Dedifferentiated amniotic fluid mesenchymal stem cell (primary cell): Measurements from ENCODE around the gene ETFA.
A peak's percentile ranks its signal among the peaks of the same experiment; 100 is the strongest.

ENCODE experiments used
- DNase-seq: peaks from one replicate; pipeline ENCODE4 v3.0.0-alpha.2; 2016; ENCODE audit errors: extremely low spot score

Gene ETFA

DNA sequence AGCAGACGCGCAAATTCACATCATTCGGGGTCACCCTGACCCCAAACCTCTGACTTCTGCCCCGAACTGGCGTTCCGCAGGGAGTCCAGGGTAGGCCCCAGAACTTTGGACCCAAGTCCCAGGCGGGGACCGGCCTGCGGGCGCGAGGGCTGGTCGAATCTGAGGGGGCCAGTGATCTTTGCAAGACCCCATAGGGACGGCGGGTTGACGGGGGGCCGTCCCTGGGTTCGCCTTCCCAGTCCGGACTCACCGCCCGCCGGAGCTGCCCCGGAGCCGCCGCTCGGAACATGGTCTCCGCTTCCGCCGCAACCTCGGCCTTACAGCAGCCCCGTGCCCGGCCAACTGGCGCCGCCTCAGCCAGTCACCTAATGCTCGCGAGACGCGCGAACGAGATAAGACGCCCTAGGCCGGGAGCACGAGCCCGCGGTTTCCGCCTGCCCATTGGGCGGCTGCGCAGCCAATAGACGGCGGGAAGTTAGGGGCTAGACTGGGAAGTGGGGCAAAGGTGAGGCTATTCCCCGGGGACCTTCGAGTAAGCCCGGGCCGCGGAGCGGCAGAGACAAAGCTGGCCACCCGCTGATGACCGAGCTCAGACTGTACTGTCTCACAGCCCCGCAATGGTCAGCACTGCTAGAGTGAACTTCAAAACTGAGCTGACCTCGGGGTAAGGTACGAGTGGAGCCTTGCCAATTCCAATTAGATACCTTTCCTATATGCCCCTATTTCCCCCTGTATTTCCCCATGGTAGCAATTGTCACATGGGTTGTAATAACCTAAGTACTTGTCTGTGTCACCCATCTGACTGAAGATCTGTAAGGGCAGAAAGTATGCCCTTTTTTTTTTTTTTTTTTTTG lies at the start of gene ETFA:
ETFA (minus strand) TSS at position 370 of the 854 bp plus-strand sequence; CDS start at position 289, 81 bp downstream.
- DNase-seq: peak; percentile 97

DNA sequence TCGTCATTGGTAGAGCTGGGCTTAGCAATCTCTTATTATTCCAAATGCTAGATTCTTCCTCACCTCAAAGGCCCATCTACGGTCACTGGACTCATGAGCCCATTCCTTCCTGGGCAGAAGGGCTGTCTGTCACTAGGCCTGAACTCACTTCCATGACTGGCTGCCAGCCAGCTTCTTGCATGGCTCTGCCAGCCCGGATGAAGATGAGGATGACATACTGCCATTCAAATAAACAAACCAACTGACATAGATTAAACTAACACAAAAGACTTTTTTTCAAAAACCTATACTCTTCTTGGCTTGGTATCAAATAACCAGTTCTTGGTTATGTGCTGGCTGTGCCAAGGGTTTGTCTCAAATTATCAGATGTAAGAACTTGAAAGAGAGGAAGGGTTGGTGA lies 49.1 kb upstream of the ETFA start:
- DNase-seq: no peak

DNA sequence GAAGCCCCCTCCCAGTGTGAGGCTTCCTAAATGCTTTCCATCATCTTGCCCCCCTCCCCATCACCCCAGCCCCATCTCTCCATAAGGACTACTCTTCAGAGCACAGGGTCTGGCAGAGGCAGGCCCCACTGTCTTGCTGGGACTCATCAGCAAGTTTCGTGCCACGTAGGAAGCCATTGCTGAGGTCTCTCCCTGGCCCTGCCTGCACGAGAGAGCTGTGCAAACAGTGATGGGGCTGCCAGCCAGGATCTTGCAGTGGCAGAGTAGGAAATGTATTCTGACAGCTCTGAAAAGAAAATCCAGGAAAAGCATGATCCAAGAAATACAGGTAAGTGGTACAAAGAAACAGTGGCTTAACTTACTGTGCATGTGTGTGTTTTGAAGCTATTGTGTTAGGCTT lies 47.9 kb upstream of the ETFA start:
- DNase-seq: no peak

- DNase-seq: no peak
These were observed 47.2 kb upstream of the ETFA start for GRCh38 chr15:76358453-76358852.

DNA sequence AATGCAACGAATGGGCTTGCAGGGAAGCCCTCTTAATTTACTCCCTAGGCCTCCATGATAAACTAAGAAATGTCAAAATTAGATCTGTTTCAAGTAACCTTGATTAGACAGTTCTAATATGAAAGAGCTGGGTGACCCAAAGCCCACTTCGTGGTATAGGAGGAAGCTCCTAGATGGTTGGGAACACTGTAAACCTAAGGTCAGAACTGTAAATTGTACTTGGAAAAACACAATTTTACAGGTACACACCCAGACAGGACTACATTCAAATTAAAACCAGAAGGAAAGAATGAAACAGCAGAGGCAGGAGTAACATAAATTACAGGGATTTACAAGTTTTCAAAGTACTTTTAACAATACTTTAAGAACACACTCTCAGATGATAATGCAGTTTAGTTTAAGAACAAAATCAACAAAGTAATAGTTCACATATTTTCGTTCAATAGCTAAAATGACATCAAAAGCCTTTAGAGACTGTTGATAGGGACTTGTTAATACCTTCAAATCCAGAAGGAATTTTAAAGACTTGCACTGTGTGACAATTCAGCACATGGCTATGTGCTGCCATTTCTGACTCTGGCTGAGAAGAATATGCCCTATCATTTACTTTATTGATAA lies 43.7 kb upstream of the ETFA start:
- no peak for DNase-seq

DNA sequence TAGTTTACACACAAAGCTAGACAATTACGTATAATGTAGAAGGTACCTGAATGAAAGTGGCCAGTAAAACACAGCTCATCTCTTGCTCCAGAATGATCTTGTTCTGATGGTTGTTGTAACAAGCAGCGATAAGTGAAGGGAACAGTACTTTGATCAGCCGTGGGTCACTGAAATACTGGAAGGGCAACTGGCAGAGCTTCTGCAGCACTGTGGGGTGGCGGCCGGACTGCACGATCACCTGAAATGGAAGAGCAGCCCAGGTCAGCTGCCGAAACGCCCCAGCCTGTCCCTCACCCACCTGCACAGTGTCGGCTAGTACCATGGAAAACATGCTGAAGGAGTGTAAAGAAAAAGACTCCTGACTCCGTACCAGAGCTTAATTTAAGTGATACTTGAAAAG lies 42.6 kb upstream of the ETFA start:
- no peak for DNase-seq

GRCh38 chr15:76353023-76353577 lies 41.8 kb upstream of the ETFA start:
- DNase-seq: no peak

GRCh38 chr15:76349301-76350070 lies 38.2 kb upstream of the ETFA start:
- no peak for DNase-seq

GRCh38 chr15:76347482-76348055 lies 36.3 kb upstream of the ETFA start:
- DNase-seq: no peak

DNA sequence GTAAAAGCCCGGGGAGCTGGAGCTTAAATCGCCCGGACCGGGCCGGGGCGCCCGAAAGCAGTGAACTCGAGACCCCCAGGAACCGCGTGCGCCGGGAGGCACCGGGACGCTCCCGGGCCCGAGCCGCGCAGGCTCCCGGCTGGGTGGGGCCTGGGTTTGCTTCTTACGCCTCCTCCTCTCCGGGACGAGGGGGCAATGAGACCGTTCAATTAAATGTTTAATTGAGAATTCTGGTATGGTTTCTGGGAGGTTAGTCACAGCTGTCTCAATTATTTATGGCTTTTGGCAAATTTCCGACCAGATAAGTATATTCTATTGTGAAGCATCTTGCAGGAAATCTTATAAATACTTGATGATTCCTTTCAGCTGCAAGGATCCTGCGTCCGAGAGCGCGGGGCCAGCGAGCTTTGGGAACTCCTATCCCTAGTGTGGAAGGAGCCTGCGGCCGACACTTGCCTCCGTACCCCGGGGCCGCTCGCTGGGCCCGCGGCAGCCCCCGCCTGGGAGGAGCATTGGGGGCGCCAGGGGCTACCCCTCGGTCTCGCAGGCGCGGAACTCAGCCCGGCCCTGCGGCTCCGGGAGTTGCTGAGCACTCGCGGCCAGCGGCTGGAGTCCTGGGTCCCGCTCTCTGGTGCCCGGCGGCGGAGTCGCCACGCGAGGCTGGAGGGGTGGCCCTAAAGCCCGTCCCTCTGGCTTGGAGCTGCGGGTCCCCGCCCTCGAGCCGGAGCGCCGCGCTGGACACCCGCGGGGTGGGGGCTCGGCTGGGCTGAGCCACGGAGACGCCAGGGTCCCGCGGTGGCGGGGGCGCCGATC lies 35.6 kb upstream of the ETFA start:
- DNase-seq: no peak

GRCh38 chr15:76345880-76346668 lies 34.8 kb upstream of the ETFA start:
- no peak for DNase-seq

- DNase-seq: no peak
These were observed 34.3 kb upstream of the ETFA start for GRCh38 chr15:76345583-76345879.

DNA sequence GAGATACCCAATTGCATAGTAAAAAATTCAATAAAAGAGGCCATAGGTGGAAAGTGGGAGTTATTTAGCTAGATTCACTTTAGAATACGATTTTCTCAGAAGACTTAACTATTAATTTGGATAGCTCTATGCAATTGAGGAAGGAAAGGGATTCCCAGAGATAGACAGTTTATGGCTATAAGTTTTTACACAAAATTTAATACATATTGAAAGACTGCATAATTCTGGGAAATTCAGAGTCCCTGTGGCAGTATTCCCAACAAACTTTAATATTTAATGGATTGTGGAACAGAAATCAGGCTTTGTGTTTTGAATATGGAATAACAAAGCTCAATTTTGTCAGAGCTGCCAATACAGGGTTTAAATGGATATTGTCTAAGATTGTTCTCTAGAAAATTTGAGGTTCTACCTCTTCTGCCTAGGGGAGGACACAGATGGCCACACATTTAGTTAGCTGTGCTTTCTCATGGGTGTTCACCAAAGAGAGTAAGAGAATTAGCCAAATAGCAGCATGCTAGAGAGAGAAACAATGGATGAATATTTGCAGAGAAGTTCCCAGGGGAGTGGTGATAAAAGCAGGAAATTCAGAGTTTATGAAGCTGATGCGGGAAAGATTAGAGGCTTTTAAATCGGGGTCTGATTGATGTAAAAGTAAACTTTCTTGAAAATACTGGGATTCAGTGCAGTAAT lies 33.8 kb upstream of the ETFA start:
- DNase-seq: no peak

DNA sequence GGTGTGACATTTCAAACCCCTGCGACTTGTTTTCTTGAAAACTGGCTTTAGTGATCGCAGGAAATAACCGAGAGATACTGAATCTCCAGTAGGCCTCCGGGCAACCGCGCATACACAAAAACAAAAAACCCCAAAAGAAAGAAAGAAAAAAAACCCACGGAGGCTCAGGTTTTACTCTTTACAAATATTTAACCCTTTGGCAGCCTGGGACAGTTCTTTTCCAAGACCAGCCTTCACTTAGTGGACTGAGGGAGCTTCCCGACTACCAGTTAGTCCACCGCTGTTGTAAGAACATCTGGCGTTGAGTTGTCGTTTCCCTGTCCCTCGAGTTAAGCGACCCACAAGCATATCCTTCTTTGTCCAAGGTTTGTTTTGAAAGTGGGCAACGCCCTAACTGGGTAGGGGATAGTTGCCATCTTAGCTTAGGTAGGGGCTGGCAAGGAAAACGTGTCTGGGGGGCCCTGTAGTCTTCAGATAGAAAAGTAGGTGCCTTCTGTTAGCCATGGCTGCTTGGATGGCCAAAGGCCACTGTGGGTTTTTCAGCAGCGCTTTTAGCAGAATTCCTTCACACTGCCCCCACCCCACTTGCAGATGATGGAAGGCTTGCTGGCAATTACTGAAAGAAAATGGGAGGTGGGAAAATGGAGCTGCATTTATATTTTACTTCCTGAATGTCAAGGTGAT lies 32.2 kb upstream of the ETFA start:
- no peak for DNase-seq

DNA sequence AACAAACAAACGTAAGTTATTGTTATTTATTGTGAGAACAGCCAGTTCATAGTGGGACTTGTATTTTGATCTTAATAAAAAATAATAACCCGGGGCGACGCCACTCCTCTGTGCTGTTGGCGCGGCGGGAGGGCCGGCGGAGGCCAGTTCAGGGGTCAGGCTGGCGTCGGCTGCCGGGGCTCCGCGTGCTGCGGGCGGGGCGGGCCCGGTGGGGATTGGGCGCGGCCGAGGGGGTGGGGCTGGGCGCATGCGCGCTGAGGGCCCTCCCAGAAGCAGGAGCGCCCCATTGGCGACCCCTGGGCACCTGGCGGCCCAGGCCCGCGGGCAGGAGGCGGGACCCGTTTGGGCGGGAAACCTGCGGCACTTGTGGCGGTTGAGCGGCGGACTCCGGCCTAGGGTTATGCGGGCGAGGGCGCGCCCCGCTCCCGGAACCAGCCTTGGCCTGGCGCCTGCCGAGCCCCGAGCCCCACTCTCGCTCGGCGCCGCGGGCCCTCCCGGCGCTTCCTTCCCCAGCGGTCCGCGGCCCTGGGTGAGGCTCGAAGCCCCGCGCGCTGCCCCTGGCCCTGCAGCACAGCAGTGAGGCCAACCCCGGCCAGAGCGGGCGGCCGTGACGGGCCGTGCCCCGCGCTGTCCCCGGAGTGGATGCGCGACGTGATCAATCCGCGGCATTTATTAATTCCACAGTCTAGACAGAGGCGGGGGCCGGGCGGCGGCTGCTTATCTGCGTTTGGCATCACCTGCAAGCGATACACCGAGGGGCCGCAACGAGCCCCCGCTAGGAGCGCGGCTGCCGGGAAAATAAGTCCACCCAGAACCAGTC lies 31.3 kb upstream of the ETFA start:
- no peak for DNase-seq

DNA sequence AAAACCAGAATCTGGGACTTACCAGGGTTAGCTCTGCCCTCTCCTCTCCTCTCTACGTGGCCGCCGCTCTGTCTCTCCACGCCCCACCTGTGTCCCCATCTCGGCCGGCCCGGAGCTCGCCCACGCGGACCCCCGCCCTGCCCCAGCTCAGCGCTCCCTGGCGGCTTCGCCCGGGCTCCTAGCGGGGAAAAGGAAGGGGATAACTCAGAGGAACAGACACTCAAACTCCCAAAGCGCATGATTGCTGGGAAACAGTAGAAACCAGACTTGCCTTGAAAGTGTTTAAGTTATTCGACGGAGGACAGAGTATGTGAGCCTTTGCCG lies 30.8 kb upstream of the ETFA start:
- no peak for DNase-seq

GRCh38 chr15:76341366-76342057 lies 30.2 kb upstream of the ETFA start:
- no peak for DNase-seq

- DNase-seq: no peak
These were observed 29.6 kb upstream of the ETFA start for GRCh38 chr15:76340803-76341365.
